Stimulated activated CD8-positive, alpha-beta memory T cell treated with anti-CD3 and anti-CD28 coated beads, Interleukin-4, amount 100 ng/mL, for 48 hours (primary cell): ENCODE results near the gene RPL4.

Experiments
- DNase-seq: peaks from one replicate; pipeline ENCODE4 v3.0.0-alpha.2; 2020

The RPL4 gene

GRCh38 chr15:66454143-66454542 is 50.5 kb downstream of the RPL4 start:
- no peak for DNase-seq

- DNase-seq, result no peak
Observed at GRCh38 chr15:66452971-66453580, 51.6 kb downstream of the RPL4 start.

DNA sequence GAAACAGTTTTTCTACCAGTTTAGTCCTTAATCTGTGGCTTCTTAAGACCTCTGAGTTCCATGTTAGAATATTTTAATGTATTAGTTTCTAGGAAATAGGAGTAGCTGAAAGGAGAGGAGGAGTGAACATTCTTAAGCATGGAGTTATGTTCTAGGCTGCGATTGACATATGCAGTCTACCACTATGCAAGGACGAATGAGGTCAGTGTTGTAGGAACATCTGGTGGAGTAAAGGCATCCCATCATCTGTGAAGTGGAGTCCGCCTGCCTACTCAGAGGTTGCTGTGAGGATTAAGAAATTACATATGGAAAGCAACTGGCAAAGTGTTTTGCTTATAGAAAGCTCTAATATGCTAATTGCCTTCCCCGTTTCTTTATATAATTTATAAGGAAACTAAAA is 52.2 kb downstream of the RPL4 start:
- no peak for DNase-seq
